Epithelial cell of esophagus (primary cell): Measurements from ENCODE around the gene SFXN5.
A peak's percentile ranks its signal among the peaks of the same experiment; 100 is the strongest.

ENCODE experiments used
- DNase-seq: peaks from one replicate; pipeline ENCODE4 v3.0.0; 2010; ENCODE audit warnings: low read depth
- H3K4me3 ChIP-seq: 2 replicates; pipeline ENCODE4 v1.5.1; 2011; ENCODE audit warnings: mild to moderate bottlenecking, low read length, control low read depth
- TF ChIP-seq, protein P1 (sequence below): IDR thresholded peaks from 2 replicates; pipeline ENCODE4 v1.5.1; 2011; ENCODE audit warnings: low read depth, mild to moderate bottlenecking, low read length, control low read depth, inconsistent platforms; ENCODE audit not compliant: insufficient read depth; ENCODE audit errors: missing control alignments

Gene SFXN5

DNA sequence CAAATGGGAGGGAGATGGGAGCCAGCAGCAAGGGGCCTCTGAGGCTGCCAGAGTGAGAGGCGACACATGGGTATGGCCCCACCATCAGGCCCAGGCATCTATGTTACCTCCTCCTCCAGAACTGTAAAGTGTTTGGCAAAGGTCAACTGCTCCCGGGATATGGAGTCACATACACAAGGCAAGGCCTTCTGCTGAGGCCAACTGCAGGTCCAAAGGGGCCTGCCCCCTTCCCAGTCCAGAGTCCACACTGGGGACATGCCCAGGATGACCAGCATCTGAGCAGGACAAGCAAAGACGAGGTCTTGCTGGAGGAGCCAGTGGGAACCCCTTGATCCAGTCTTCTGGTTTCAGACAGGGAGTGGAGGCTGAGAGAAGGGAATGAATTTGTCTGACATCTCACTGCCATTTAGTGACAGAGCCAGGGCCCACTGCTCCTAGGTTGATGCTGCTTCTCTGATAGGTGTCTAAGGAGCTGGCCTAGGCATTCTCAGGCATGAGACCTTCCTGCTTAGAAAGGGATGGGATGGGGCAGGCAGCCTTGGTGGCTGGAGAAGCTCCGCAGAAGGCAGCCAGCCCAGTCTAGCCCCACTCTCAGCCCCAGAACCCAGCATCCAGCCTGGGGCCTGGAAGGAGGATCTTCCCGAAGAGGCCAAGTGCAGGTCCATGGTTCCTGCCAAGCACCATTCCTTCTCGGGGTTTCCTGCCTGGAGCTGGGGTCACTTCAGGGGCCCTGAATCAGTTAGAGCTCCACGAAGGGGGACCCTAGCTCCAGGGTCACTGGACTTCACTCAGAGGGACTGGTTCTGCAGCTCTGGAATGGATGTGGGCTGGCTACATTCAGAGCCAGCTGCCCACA is 127.7 kb downstream of the SFXN5 start:
- no peak for DNase-seq
- H3K4me3 ChIP-seq = no peak overlapping the region
- TF ChIP-seq, protein P1, sequence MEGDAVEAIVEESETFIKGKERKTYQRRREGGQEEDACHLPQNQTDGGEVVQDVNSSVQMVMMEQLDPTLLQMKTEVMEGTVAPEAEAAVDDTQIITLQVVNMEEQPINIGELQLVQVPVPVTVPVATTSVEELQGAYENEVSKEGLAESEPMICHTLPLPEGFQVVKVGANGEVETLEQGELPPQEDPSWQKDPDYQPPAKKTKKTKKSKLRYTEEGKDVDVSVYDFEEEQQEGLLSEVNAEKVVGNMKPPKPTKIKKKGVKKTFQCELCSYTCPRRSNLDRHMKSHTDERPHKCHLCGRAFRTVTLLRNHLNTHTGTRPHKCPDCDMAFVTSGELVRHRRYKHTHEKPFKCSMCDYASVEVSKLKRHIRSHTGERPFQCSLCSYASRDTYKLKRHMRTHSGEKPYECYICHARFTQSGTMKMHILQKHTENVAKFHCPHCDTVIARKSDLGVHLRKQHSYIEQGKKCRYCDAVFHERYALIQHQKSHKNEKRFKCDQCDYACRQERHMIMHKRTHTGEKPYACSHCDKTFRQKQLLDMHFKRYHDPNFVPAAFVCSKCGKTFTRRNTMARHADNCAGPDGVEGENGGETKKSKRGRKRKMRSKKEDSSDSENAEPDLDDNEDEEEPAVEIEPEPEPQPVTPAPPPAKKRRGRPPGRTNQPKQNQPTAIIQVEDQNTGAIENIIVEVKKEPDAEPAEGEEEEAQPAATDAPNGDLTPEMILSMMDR = no peak

DNA sequence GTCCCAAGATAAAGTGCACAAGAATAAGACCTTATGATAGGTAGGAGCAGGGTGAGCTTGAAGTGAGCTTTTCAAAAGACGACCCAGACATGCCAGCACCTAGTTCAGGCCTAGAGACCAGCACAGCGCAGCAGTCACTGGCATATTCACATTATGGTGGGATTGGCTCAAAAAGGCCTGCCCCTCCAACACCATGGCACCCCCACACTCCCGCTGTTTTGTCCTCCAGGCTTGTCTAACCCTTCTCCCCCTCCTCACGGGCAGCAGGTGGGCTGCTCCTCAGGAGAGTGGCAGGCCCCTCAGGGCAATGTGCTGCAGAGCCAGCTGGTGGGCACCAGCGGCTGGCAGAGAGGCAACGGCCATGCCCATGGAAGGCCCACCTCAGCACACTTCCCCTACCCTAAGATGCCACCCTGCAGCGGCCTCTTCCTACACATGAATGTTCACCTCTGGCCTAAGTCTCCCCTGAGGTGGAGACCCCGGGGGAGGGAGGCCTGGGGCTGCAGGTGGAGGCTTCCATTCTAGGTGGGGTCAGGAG is 128.6 kb downstream of the SFXN5 start:
- TF ChIP-seq, protein P1 = no peak
- no peak overlapping the region for H3K4me3 ChIP-seq
- DNase-seq = no peak

DNA sequence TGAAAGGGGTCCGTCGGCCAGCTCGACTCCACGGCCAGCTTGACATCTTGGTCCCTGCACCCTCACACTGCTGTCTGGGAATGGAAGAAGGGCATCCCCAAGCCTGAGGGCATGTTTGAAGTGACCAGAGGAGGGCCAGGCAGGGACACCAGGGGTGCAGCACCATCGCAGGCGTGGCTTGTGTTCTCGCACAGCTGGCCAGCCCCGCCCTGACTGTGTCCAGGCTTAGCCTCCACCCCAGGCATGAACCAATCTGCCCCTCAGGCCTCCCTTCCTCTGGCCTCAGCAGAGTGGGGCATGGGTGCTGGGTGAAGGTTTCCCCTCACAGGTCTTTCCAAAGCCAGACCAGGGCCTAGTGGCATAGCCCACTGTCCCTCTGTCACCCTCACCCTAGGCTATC is 129.2 kb downstream of the SFXN5 start:
- TF ChIP-seq, protein P1 = no peak
- H3K4me3 ChIP-seq = no peak overlapping the region
- no peak for DNase-seq

DNA sequence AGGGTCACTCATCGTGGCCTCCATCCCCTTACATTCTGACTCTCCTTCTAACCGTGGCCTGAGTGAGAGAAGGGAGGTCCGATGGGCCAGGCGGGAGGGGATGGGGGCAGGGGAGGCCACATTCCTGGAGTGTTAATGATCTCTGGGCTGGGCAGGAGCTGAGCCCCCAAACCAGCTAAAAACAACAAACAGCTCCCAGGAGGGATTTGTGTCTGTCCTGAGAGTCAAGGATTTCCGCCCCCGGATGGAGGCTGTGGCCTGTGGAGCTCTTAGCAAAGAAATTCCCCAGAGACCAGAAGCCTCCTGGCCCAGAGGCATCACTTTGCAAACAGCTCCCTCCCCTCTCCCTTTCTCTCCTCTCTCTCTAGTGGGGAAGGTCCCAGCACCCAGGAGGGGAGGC is 130.7 kb downstream of the SFXN5 start:
- H3K4me3 ChIP-seq = no peak overlapping the region
- TF ChIP-seq, protein P1 = no peak
- no peak for DNase-seq

DNA sequence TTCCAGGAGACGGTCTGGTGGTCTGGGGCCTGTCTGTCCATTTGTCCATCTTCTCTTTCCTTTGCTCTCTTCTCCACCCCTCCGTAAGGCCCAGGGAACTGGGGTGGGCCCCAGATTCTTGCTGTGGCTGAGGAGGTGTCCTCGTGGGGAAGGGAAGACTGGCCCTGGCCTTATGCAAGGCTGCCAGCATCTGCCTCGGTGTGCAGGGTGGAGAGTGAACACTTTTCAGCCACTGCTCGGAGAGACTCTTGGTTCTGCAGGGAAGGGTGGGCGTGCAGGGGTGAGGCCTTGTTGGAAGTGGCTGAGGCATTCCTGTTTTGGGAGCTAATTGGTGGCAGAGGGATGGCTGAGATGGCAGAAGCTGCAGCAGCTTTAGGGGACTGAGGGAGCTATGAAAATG is 131.2 kb downstream of the SFXN5 start:
- TF ChIP-seq, protein P1 = no peak
- no peak overlapping the region for H3K4me3 ChIP-seq
- DNase-seq = no peak

DNA sequence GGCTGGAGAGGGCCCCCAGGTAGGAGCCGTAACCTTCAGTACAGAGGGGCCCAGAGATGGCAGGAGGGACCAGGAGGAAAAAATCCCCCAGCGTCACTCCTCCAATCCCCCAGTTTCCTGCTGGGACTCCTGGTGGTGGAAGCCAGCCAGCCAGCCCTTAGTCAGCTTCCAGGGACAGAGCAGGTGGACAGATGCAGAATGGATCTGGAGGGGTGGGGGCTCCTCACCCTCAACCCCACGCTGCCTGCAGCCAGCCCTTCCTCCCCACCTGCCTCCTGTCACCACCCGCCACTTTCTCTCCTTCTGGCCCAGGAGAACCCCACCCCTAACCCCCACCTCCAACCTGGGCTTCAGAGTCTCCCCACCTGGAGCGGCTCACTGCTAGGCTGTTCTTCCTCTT is 133.1 kb downstream of the SFXN5 start:
- DNase-seq = no peak
- H3K4me3 ChIP-seq = no peak overlapping the region
- TF ChIP-seq, protein P1 = no peak

DNA sequence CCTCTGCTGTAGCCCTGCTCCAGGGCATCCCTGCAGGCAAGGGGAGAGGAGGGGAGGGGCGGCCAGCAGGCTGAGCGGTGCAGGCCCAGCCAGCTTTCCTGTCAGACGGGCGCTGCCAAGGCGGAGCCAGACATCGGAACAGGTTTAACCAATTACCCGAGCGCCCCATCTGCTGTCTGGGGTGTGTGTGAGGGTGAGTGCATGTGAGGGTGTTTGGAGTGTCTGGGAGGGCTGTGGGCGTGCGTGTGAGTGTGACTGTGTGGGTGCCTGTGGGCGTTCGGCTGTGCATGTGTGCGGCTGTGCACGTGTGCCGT is 134.2 kb downstream of the SFXN5 start:
- TF ChIP-seq, protein P1 = no peak
- peak; percentile 67 for DNase-seq
- H3K4me3 ChIP-seq = no peak overlapping the region
